ENCODE measurements around the gene HOXB9.

DNA sequence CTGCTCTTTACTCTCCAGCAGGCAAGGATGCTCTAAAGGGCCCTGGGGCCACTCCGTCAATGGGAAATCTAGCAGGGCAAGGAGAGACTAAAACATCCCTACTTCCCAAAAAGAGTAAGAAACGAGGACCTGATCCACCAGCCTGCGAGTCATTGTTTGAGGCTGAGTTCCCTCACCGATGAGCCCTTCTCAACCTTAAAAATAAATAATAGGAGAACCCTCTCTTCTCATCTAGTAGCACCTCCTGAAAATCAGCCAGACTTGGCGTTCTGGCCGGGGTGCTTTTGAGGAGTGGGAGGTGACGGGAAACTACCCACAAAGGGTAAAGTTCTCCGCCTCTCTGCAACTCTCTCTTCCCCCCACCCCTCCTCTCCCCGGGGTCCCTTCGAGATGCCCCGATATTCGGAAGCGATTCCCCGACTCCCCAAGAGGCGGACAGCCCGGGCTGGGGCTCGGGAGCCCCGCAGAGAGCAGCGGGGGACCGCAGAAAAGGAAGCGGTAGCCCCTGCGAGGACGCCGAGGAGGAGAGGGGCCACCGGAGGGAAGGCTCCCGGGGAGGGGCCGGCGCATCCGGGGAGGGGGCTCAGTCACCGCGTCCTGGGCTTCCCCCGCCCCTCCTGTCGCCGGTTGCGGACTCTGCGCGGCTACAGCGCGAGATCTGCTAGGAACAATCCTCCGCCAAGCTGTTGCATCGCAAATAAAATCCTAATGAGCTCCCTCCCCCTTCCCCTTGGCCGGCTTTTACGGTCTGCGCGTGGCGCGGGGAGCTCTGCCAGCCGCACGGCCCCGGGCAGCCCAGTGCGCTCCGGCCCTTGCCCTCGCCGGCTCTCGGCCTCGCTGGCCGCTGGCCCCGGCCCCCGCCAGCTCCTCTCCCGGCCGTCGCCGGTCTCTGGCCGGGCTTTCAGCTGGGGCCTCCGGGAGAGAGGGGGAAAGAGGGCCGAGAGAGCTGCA, 1.3 kb downstream of the HOXB9 start:
- TF ChIP-seq, protein P1, sequence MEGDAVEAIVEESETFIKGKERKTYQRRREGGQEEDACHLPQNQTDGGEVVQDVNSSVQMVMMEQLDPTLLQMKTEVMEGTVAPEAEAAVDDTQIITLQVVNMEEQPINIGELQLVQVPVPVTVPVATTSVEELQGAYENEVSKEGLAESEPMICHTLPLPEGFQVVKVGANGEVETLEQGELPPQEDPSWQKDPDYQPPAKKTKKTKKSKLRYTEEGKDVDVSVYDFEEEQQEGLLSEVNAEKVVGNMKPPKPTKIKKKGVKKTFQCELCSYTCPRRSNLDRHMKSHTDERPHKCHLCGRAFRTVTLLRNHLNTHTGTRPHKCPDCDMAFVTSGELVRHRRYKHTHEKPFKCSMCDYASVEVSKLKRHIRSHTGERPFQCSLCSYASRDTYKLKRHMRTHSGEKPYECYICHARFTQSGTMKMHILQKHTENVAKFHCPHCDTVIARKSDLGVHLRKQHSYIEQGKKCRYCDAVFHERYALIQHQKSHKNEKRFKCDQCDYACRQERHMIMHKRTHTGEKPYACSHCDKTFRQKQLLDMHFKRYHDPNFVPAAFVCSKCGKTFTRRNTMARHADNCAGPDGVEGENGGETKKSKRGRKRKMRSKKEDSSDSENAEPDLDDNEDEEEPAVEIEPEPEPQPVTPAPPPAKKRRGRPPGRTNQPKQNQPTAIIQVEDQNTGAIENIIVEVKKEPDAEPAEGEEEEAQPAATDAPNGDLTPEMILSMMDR (IDR thresholded peaks at IDR 0.05): no peak
- TF ChIP-seq POLR2A (IDR thresholded peaks at IDR 0.05): no peak
